Stimulated activated CD4-positive, alpha-beta T cell treated with anti-CD3 and anti-CD28 coated beads, Interleukin-1b, Interleukin-23, amount 100 ng/mL, for 48 hours (primary cell): ENCODE results near the gene POLR2L.

Experiments
- DNase-seq: peaks from one replicate; pipeline ENCODE4 v3.0.0-alpha.2; 2020

The POLR2L gene

GRCh38 chr11:808427-809286, 33.7 kb downstream of the POLR2L start:
- no peak for DNase-seq

- DNase-seq = no peak
These were observed 37.7 kb downstream of the POLR2L start for GRCh38 chr11:804599-804964.

- no peak for DNase-seq
These were observed 38.3 kb downstream of the POLR2L start for GRCh38 chr11:803770-804598.

GRCh38 chr11:803467-803742, 38.9 kb downstream of the POLR2L start:
- DNase-seq = no peak

- no peak for DNase-seq
These were observed 39.4 kb downstream of the POLR2L start for GRCh38 chr11:802693-803466.

- DNase-seq = no peak
These were observed 40.2 kb downstream of the POLR2L start for GRCh38 chr11:802018-802617.

- DNase-seq = no peak
These were observed 41.1 kb downstream of the POLR2L start for GRCh38 chr11:801097-801780.

GRCh38 chr11:800473-800872, 41.9 kb downstream of the POLR2L start:
- DNase-seq = no peak

GRCh38 chr11:799641-800316, 42.5 kb downstream of the POLR2L start:
- DNase-seq = no peak

- DNase-seq = peak; percentile 81
These were observed 44.1 kb downstream of the POLR2L start, which contains the start of gene SLC25A22 for GRCh38 chr11:798093-798713. SLC25A22 (minus strand) TSS chr11:798281; CDS start chr11:795006, 3,275 bp downstream.

GRCh38 chr11:797296-798092, 44.8 kb downstream of the POLR2L start:
- DNase-seq = peak; percentile 84

- no peak for DNase-seq
These were observed 45.6 kb downstream of the POLR2L start for GRCh38 chr11:796565-797295.

- DNase-seq = peak; percentile 92
These were observed 46.4 kb downstream of the POLR2L start for GRCh38 chr11:795634-796564.

GRCh38 chr11:794766-795633, 47.3 kb downstream of the POLR2L start:
- DNase-seq = no peak

- no peak for DNase-seq
These were observed 48.1 kb downstream of the POLR2L start for GRCh38 chr11:794013-794765.

- no peak for DNase-seq
These were observed 48.8 kb downstream of the POLR2L start for GRCh38 chr11:793556-793955.

GRCh38 chr11:792873-793272, 49.5 kb downstream of the POLR2L start:
- no peak for DNase-seq
